Choroid plexus epithelial cell (primary cell): ENCODE results near the gene GNMT.
"Not testable (repeated sequence)": the region's sequence is repeated elsewhere in the genome, so short reads cannot be mapped to it uniquely, and the experiment has no call there.

Source experiments
- DNase-seq: peaks from one replicate; pipeline ENCODE4 v3.0.0-alpha.2; 2010; ENCODE audit warnings: low read depth
- H3K4me3 ChIP-seq: 2 replicates; pipeline ENCODE4 v1.5.1; 2011; ENCODE audit warnings: low read depth, mild to moderate bottlenecking, control low read depth, low read length, moderate library complexity
- CTCF ChIP-seq: conservative IDR thresholded peaks from 2 replicates; pipeline ENCODE4 v1.5.1; 2011; ENCODE audit warnings: low read depth, mild to moderate bottlenecking, control low read depth, inconsistent platforms, low read length, moderate library complexity

GNMT gene

GRCh38 chr6:42936398-42936797, 24.2 kb upstream of the GNMT start:
- DNase-seq: no peak
- no peak for TF ChIP-seq CTCF
- no peak overlapping the region for H3K4me3 ChIP-seq

GRCh38 chr6:42937548-42938427, 22.8 kb upstream of the GNMT start:
- no peak for DNase-seq
- no peak for TF ChIP-seq CTCF
- H3K4me3 ChIP-seq: no peak overlapping the region

- DNase-seq: no peak
- no peak overlapping the region for H3K4me3 ChIP-seq
- no peak for TF ChIP-seq CTCF
These were observed 22.1 kb upstream of the GNMT start for GRCh38 chr6:42938428-42938796.

- TF ChIP-seq CTCF: no peak
- DNase-seq: no peak
- H3K4me3 ChIP-seq: no peak overlapping the region
These were observed 21.4 kb upstream of the GNMT start for GRCh38 chr6:42938987-42939809.

GRCh38 chr6:42939810-42940167, 20.8 kb upstream of the GNMT start:
- no peak overlapping the region for H3K4me3 ChIP-seq

GRCh38 chr6:42940493-42941045, 20.0 kb upstream of the GNMT start:
- H3K4me3 ChIP-seq: no peak overlapping the region
- no peak for DNase-seq
- TF ChIP-seq CTCF: no peak

More at GRCh38 chr6:42939810-42940167, 20.8 kb upstream of the GNMT start:
- no peak for TF ChIP-seq CTCF
- no peak for DNase-seq

GRCh38 chr6:42941356-42941755, 19.2 kb upstream of the GNMT start:
- not testable (repeated sequence) for H3K4me3 ChIP-seq, DNase-seq
